Left kidney (tissue), 2 donors: ENCODE data around the gene BABAM2. TPM values are rescaled to one million over a fixed set of nuclear protein-coding genes. Genes with fewer than 3 reads are reported as not detected.
"Not testable (repeated sequence)": the region's sequence is repeated elsewhere in the genome, so short reads cannot be mapped to it uniquely, and the experiment has no call there.

Experiments
- DNase-seq: peaks from one replicate; pipeline ENCODE4 v3.0.0-alpha.2; 2013
- polyA plus RNA-seq: library from polyadenylated mRNA; unstranded; fragments of 120-200 nt; gene quantifications from one replicate; pipeline ENCODE4 v1.2.1, GENCODE V29; 2013; ENCODE audit not compliant: insufficient read length

BABAM2 gene
- polyA plus RNA-seq, 1 donor, result 55.7 TPM

DNA sequence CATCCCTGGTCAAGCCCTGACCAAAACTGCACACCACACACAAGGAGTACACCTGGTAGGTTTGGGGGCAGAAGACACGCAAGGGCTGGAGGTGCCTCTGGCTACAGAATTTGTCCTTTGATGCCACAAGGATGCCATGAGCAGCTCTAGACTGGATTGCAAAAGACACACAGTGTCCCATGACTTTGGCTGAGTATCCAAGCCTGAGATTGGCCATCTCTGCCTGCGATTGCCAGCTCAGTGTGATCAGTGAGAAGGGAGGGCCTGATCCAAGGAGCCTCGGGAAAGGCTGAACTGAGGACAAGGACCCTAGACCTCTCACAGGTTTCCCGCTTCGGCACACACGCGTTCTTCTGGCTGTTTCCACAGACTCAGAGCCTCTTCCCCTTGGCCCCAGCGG, 442.2 kb downstream of the BABAM2 start:
- no peak for DNase-seq

GRCh38 chr2:28333606-28334526, 443.3 kb downstream of the BABAM2 start:
- DNase-seq, result no peak

DNA sequence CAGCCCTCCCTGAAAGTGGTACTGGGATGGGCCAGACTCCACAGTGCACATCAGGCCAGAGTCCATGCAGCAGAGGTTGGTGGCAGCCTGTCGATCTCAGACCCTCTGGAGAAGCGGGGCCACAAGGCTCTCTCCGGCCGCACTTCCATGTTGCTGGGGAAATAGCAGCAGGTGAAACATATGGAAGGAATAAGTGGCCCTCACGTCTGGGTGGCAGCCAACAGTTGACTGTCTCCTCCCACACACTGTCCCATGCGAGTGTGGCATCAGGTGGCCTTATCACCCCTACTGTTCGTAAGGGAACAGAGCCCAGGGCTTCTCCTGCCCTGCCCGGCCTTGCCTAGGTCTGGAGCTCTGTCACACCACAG, 444.0 kb downstream of the BABAM2 start:
- DNase-seq, result no peak

GRCh38 chr2:28335265-28335664, 444.7 kb downstream of the BABAM2 start:
- not testable (repeated sequence) for DNase-seq

DNA sequence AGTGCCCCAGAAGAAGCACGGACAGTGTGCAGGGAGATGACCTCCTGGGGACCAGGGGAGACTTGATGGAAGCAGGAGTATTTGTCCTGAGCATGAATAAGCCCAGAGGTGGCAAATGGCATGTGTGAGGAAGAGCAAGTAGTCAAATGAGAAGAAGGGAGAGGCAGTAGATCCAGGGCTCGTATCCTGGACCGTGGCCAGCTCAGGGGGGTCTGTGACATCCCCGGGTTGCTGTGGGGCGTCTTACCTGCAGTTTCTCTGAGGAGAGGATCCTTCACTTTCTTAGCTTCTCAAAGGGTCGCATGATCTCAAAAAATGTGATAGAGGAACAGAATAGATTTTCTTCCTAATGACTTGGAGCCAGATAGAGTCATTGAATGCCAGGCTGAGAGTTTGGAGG, 445.1 kb downstream of the BABAM2 start:
- no peak for DNase-seq

GRCh38 chr2:28336264-28336980, 445.9 kb downstream of the BABAM2 start:
- no peak for DNase-seq

GRCh38 chr2:28336982-28337627, 446.6 kb downstream of the BABAM2 start:
- DNase-seq, result no peak

GRCh38 chr2:28338046-28338817, 447.7 kb downstream of the BABAM2 start:
- no peak for DNase-seq

GRCh38 chr2:28338831-28339321, 448.3 kb downstream of the BABAM2 start:
- no peak for DNase-seq

- DNase-seq, result no peak
Observed at GRCh38 chr2:28339516-28340175, 449.1 kb downstream of the BABAM2 start.

- no peak for DNase-seq
Observed at GRCh38 chr2:28340312-28341202, 450.0 kb downstream of the BABAM2 start.

DNA sequence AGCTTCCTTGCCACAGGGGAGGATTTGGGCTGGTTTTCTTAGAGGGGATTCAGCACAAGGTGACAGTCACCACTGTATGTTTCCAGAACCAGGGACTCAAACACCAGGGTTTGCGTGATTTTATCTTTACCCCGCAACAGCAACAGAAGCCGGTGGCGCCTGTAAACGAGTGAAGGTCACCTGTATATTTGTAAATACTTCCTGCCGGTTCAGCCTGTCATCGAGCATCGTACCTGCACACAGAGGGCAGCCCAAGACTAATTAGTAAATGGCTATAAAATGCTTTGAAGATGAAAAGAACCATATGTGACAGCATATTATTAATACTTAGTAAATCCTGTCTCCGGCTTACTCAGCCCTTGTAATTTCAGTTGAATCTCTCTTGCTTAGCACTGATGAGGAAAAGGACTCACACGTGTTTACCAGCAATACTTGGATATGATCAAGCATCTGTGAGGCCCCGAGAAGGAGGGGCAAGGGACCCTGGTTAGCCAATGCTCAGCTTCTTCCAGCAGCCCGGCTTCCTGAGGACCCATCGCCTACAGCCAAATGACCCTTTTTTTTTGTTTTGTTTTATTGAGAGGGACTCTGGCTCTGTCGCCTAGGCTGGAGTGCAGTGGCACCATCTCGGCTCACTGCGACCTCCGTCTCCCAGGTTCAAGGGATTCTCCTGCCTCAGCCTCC, 450.8 kb downstream of the BABAM2 start:
- DNase-seq, result no peak

DNA sequence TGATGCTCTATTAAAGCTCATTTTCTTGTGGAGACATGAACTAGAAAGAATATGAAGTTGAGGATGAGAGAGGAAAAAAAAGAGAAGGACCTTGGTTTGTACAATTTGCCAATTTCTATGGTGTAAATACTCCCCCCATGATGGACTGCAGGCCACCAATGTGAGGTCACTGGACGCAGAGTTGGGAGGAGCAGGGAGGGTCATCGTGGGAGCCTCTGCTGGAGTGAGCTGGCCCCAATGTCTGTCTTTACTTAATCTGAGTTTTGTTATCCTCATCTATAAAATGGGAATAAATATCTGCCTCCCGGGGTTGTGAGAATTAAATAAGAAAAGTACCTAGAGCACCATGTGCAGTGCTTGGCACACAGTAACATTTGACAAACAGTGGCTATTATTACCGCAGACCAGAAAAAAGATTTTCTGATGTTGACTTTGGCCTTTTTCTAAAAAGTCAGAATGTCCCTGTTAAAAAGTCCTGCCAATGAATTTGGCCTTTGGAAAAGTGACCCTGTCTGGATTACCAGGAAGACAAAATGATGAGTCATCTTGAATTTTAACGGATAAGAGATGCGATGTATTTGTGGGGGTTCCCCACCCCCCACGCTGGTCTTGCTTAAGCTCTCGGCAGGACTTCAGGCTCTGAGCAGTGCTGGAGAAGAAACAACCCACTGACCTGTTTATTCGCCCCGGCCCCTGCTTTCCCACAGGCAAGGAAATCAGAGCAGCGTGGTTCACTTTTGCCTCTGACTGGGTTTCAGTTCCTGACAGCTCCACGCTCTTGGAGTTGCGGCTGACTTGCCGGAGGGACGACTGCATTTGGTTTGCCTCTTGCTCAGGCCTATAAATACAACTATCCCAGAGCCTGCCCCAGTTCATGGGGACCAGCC, 451.8 kb downstream of the BABAM2 start:
- no peak for DNase-seq

GRCh38 chr2:28343184-28343942, 452.8 kb downstream of the BABAM2 start:
- no peak for DNase-seq

GRCh38 chr2:28343971-28344715, 453.6 kb downstream of the BABAM2 start:
- DNase-seq, result no peak

DNA sequence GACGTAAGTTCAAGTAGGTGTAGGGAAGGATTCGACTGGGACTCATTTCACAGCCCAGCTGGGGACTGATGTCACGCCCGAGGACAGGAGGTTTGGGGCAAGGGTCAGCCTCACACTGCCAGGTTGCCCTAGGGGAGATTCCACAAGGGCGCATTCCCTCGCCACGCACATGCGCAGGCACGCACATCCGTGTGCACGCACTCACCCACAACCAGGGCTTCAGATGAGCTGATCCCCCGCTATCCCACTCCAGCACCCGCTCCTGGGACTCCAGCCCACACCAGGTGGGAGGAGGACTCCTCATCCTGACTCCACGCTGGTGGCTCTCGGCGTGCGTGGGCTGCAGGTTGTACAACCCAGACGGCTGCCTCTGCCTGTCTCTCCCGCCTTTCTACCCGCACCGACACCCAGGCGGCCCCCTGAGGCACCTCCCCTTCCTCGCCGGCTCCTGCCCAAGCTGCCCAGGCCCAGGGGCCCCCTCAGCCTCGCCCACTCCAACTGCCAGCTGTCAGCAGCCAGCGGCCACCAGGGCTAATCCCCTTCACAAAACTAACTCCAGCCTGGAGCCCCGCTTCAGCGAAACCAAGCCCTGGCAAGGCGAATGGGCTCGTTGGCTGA, 454.3 kb downstream of the BABAM2 start:
- no peak for DNase-seq

DNA sequence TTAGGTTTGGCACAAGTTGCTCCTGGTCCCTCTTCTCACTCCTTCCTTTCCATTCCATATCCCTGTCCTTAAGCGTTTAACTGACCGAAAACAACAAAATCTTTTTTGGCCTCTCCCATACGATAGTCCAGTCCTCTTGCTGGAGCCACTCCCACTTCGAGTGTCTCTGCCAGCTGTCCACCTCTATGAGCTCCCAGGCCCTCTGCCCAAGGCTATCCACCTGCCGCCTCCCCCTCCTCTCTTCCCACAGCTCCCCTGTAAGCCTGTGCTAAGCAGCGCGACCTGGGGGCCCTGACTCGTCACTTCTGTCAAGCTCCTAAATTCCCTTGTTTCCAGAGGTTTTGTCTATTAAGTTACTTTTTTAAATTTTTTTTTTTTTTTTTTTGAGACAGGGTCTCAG, 455.1 kb downstream of the BABAM2 start:
- DNase-seq, result no peak
